Stimulated activated CD4-positive, alpha-beta T cell treated with anti-CD3 and anti-CD28 coated beads, Interleukin-12 subunit alpha, Interleukin-12 subunit beta, amount 100 ng/mL, for 4 hours (primary cell): Measurements from ENCODE around the gene GABRD.

Experiments used
- DNase-seq: peaks from one replicate; pipeline ENCODE4 v3.0.0-alpha.2; 2020

The GABRD gene

GRCh38 chr1:2041305-2041704 lies 22.2 kb downstream of the GABRD start:
- no peak for DNase-seq

- no peak for DNase-seq
Observed at GRCh38 chr1:2041887-2042286, 22.7 kb downstream of the GABRD start.

- DNase-seq: no peak
Observed at GRCh38 chr1:2042830-2043773, 24.0 kb downstream of the GABRD start.

- no peak for DNase-seq
Observed at GRCh38 chr1:2043886-2044285, 24.7 kb downstream of the GABRD start.

- DNase-seq: peak; percentile 82
Observed at GRCh38 chr1:2044510-2045319, 25.6 kb downstream of the GABRD start.

- no peak for DNase-seq
Observed at GRCh38 chr1:2045468-2046173, 26.5 kb downstream of the GABRD start.

- DNase-seq: peak; percentile 45
Observed at GRCh38 chr1:2046174-2046917, 27.2 kb downstream of the GABRD start.

- no peak for DNase-seq
Observed at GRCh38 chr1:2046953-2047748, 28.0 kb downstream of the GABRD start.

GRCh38 chr1:2047749-2048729 lies 28.9 kb downstream of the GABRD start:
- DNase-seq: no peak

- no peak for DNase-seq
Observed at GRCh38 chr1:2049225-2049717, 30.1 kb downstream of the GABRD start.

GRCh38 chr1:2049718-2050431 lies 30.7 kb downstream of the GABRD start, which contains the start of gene PRKCZ:
PRKCZ (plus strand) TSS chr1:2050411; CDS start chr1:2050631, 220 bp downstream.
- DNase-seq: peak; percentile 95

GRCh38 chr1:2050461-2050792 lies 31.3 kb downstream of the GABRD start:
- no peak for DNase-seq

GRCh38 chr1:2050793-2051682 lies 31.9 kb downstream of the GABRD start:
- no peak for DNase-seq

GRCh38 chr1:2052054-2052679 lies 33.0 kb downstream of the GABRD start:
- DNase-seq: no peak

- no peak for DNase-seq
Observed at GRCh38 chr1:2052756-2053155, 33.6 kb downstream of the GABRD start.

GRCh38 chr1:2053217-2053616 lies 34.1 kb downstream of the GABRD start:
- DNase-seq: no peak

- no peak for DNase-seq
Observed at GRCh38 chr1:2053784-2054376, 34.7 kb downstream of the GABRD start.
